ENCODE data around the gene HOOK2. TPM values are rescaled to one million over a fixed set of nuclear protein-coding genes. Genes with fewer than 3 reads are reported as not detected.

HOOK2 gene
- polyA plus RNA-seq, 1 donor from 2014 or later = 28.4 TPM

- no peak overlapping the region for H3K9ac ChIP-seq (ENCODE audit: low read length)
- H3K27me3 ChIP-seq (ENCODE audit: insufficient read depth, low read depth, low read length) = no peaks in the 10 kb centered on the region
- H3K4me2 ChIP-seq (ENCODE audit: low read length) = no peak overlapping the region
- H3F3A ChIP-seq (ENCODE audit: insufficient read depth, low read length, poor library complexity, severe bottlenecking) = no peaks in the 10 kb centered on the region
- H3K79me2 ChIP-seq (replicated peaks; ENCODE audit: insufficient read depth, low read length) = no peaks in the 10 kb centered on the region
- H3K36me3 ChIP-seq (ENCODE audit: insufficient read depth, low read length) = no peaks in the 10 kb centered on the region
- no peaks in the 10 kb centered on the region for H3K9me3 ChIP-seq (ENCODE audit: low read length)
- no peak overlapping the region for H2AFZ ChIP-seq (ENCODE audit: low read depth, low read length)
- H3K27ac ChIP-seq (ENCODE audit: low read length) = no peak overlapping the region
- H4K20me1 ChIP-seq (ENCODE audit: insufficient read depth) = no peaks in the 10 kb centered on the region
- H3K9me2 ChIP-seq (ENCODE audit: insufficient read depth, low read length) = no peaks in the 10 kb centered on the region
- no peak overlapping the region for H3K4me3 ChIP-seq (ENCODE audit: low read length)
- no peak for TF ChIP-seq POLR2AphosphoS5 (IDR thresholded peaks at IDR 0.05)
- no peak for TF ChIP-seq SMC3 (conservative IDR thresholded peaks at IDR 0.05; ENCODE audit: poor library complexity)
- TF ChIP-seq RAD21 (conservative IDR thresholded peaks at IDR 0.05) = no peak
- no peak for TF ChIP-seq TAF1 (IDR thresholded peaks at IDR 0.05; ENCODE audit: low read depth)
- no peak for TF ChIP-seq EZH2 (IDR thresholded peaks at IDR 0.05; ENCODE audit: borderline replicate concordance, insufficient read depth, low read length, poor library complexity, severe bottlenecking)
- no peak for TF ChIP-seq MXI1 (conservative IDR thresholded peaks at IDR 0.05; ENCODE audit: poor library complexity, severe bottlenecking)
- TF ChIP-seq REST (IDR thresholded peaks at IDR 0.05; ENCODE audit: borderline replicate concordance) = no peak
- TF ChIP-seq, protein P1, sequence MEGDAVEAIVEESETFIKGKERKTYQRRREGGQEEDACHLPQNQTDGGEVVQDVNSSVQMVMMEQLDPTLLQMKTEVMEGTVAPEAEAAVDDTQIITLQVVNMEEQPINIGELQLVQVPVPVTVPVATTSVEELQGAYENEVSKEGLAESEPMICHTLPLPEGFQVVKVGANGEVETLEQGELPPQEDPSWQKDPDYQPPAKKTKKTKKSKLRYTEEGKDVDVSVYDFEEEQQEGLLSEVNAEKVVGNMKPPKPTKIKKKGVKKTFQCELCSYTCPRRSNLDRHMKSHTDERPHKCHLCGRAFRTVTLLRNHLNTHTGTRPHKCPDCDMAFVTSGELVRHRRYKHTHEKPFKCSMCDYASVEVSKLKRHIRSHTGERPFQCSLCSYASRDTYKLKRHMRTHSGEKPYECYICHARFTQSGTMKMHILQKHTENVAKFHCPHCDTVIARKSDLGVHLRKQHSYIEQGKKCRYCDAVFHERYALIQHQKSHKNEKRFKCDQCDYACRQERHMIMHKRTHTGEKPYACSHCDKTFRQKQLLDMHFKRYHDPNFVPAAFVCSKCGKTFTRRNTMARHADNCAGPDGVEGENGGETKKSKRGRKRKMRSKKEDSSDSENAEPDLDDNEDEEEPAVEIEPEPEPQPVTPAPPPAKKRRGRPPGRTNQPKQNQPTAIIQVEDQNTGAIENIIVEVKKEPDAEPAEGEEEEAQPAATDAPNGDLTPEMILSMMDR (IDR thresholded peaks at IDR 0.05; ENCODE audit: poor library complexity, severe bottlenecking) = no peak
- TF ChIP-seq EP300 (conservative IDR thresholded peaks at IDR 0.05; ENCODE audit: poor library complexity, severe bottlenecking) = no peak
Observed at GRCh38 chr19:12779162-12779993, 4.0 kb upstream of the HOOK2 start.

GRCh38 chr19:12778905-12779161 is 3.5 kb upstream of the HOOK2 start:
- Histone ChIP-seq H3K79me2 (replicated peaks; ENCODE audit: insufficient read depth, low read length) (no peaks in the 10 kb centered on the region), H3K4me3 (ENCODE audit: low read length) (no peak overlapping the region), H3K27me3 (ENCODE audit: insufficient read depth, low read depth, low read length) (no peaks in the 10 kb centered on the region), H3K27ac (ENCODE audit: low read length) (no peak overlapping the region), H3K36me3 (ENCODE audit: insufficient read depth, low read length) (no peaks in the 10 kb centered on the region), H2AFZ (ENCODE audit: low read depth, low read length) (no peak overlapping the region), H3K4me2 (ENCODE audit: low read length) (no peak overlapping the region), H3K9ac (ENCODE audit: low read length) (peak overlapping the region; percentile 60), H3F3A (ENCODE audit: insufficient read depth, low read length, poor library complexity, severe bottlenecking) (no peaks in the 10 kb centered on the region), H3K9me2 (ENCODE audit: insufficient read depth, low read length) (no peaks in the 10 kb centered on the region), H3K9me3 (ENCODE audit: low read length) (no peaks in the 10 kb centered on the region), H4K20me1 (ENCODE audit: insufficient read depth) (no peaks in the 10 kb centered on the region)
- no peak for TF ChIP-seq TAF1 (IDR thresholded peaks at IDR 0.05; ENCODE audit: low read depth)
- no peak for TF ChIP-seq POLR2AphosphoS5 (IDR thresholded peaks at IDR 0.05)
- TF ChIP-seq REST (IDR thresholded peaks at IDR 0.05; ENCODE audit: borderline replicate concordance) = no peak
- no peak for TF ChIP-seq EP300 (conservative IDR thresholded peaks at IDR 0.05; ENCODE audit: poor library complexity, severe bottlenecking)
- TF ChIP-seq EZH2 (IDR thresholded peaks at IDR 0.05; ENCODE audit: borderline replicate concordance, insufficient read depth, low read length, poor library complexity, severe bottlenecking) = no peak

Data from neural cell (in vitro differentiated cells).